ENCODE data around the gene SPOCD1. TPM values are rescaled to one million over a fixed set of nuclear protein-coding genes. Genes with fewer than 3 reads are reported as not detected.

The SPOCD1 gene
- total and polyA plus RNA-seq, 9 donors: 0.13 to 0.75 (median 0.51) TPM

DNA sequence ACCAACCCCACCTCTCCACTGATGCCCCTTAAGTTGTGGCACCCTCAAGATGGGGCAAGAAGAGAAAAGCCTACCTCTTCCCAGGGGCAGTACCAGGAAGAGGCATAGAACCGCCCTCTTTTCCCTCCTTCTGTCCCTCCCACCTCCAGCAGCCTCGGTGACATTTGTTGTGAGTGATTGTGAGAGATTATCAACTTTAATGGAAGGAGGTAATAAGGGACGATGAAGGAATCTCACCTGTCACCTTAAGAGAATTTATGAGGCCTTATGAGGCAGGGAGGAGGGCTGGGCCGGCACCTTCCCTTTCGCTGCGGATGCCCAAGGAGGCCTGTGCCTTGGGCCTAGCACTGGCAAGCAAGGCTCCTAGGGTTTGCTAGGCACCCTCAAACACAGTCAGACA, 50.3 kb downstream of the SPOCD1 start:
- 80% methylated on average over 2 of the region's 6 CpGs for WGBS (ENCODE audit: insufficient coverage)

DNA sequence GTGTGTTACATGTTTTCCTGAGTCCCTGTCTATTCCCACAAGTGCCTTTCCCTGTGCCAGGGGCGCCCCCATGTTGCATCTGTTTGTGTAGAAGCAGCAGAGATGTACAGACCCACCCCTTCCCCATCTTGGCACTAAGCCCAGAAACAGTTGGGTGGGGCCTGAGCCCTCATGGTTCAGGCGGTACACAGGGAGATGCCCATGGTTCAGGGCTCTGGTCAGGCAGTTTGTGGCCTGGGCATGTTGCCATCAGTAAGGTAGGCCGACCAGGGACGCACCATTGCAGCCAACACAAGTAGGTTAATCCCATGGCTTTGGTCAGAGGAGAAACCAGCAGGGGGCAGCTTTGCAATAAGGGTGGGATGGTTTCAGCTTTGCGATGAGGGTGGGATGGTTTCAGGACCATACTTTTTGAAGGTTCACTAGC, 50.8 kb downstream of the SPOCD1 start:
- WGBS (ENCODE audit: insufficient coverage): 28% methylated on average over 4 of the region's 5 CpGs
- DNase-seq: no peak
- Histone ChIP-seq H3K4me1 (ENCODE audit: control insufficient read depth, insufficient read depth, low read length) (peaks cover 51% of the 10 kb centered on the region), H3K27me3 (ENCODE audit: control insufficient read depth, insufficient read depth, low read length) (peaks cover 52% of the 10 kb centered on the region), H3K27ac (ENCODE audit: low read length) (no peak overlapping the region), H3K9me3 (replicated peaks; ENCODE audit: control insufficient read depth, low read depth, low read length) (no peaks in the 10 kb centered on the region), H3K36me3 (ENCODE audit: control insufficient read depth, insufficient read depth, low read length) (no peaks in the 10 kb centered on the region), H3K4me3 (ENCODE audit: low read length) (no peak overlapping the region)

More for the DNA sequence above, 50.3 kb downstream of the SPOCD1 start:
- H3K4me3 ChIP-seq (ENCODE audit: low read length): no peak overlapping the region
- H3K27ac ChIP-seq (ENCODE audit: low read length): no peak overlapping the region
- peaks cover 49% of the 10 kb centered on the region for H3K4me1 ChIP-seq (ENCODE audit: control insufficient read depth, insufficient read depth, low read length)
- no peak for DNase-seq
- no peaks in the 10 kb centered on the region for H3K36me3 ChIP-seq (ENCODE audit: control insufficient read depth, insufficient read depth, low read length)
- no peaks in the 10 kb centered on the region for H3K9me3 ChIP-seq (replicated peaks; ENCODE audit: control insufficient read depth, low read depth, low read length)
- peaks cover 53% of the 10 kb centered on the region for H3K27me3 ChIP-seq (ENCODE audit: control insufficient read depth, insufficient read depth, low read length)

DNA sequence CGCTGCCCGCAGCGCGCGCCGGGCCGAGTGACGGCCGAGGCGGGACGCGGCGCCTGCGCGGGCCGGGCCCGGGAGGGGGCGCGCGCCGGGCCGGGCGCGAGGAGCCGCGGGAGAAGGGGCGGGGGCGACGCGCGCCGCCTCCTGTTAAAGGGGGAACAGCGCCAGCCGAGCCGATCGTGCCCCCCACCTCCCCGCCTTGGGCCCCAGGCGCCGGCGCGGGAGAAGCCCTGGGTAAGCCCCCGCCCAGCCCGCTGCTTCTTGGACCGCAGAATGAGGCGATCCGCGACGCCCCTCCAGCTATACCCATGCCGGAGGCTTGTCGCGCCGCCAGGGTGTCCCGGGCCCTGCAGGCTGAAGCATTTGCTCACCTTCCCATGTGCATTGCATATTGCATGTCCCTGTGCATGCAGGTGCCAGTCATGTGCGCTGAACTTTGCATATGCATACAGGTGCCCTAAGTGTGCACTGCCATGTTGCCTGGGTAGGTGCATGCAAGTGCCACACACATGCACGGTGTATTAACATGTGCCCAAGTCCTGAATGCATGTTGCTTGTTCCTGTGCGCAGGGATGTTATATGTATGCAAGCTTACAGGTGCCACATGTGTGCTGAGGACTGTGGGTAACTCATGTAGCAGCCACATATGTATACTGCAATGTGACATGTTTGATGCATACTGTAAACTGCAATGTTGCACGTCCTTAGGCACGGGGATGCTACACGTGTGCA, 51.3 kb downstream of the SPOCD1 start, which contains the start of gene ADGRB2:
Gene ADGRB2 (minus strand): TSS at position 29 of the 729 bp plus-strand sequence. CDS start 7,119 bp downstream, outside the sequence.
- peaks cover 49% of the 10 kb centered on the region for H3K27me3 ChIP-seq (ENCODE audit: control insufficient read depth, insufficient read depth, low read length)
- 2% methylated on average over 59 of the region's 59 CpGs for WGBS (ENCODE audit: insufficient coverage)

DNA sequence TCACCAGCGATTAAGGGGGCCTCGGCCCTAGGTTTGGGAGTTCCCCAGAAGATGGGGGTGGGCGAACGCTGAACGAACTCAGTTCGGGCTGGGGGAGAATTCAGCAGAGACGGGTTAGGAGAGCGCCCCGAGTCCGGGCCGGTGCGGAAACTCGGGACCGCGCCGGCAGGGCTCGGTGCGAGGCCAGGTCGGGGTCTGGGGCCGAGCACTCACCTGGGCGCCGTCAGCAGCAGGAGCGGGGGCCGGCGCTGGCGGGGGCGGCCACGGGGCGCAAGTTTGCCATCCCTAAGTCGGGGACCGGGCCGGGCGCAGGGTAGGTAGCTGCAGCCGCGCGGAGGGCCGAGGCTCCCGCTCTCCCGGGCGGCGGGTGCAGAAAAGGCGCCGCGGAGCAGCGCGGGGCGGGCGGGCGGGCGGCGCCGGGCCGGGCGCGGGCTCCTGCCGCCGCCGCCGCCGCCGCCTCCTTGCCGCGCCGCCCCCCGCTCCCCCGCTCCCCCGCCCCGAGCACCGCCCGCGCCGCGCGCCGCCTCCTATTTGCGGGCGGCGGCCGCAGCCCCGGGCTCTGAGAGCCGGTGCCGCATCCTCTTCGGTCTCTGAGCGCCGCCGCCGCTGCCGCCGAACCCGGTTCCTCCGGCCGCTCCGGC, 52.0 kb downstream of the SPOCD1 start:
- H3K9me3 ChIP-seq (replicated peaks; ENCODE audit: control insufficient read depth, low read depth, low read length): no peaks in the 10 kb centered on the region
- no peaks in the 10 kb centered on the region for H3K36me3 ChIP-seq (ENCODE audit: control insufficient read depth, insufficient read depth, low read length)
- no peak for DNase-seq
- peaks cover 49% of the 10 kb centered on the region for H3K27me3 ChIP-seq (ENCODE audit: control insufficient read depth, insufficient read depth, low read length)
- no peak overlapping the region for H3K27ac ChIP-seq (ENCODE audit: low read length)
- peaks cover 55% of the 10 kb centered on the region for H3K4me1 ChIP-seq (ENCODE audit: control insufficient read depth, insufficient read depth, low read length)
- WGBS (ENCODE audit: insufficient coverage): under 1% methylated on average over 86 of the region's 93 CpGs
- peak overlapping the region; percentile 45 for H3K4me3 ChIP-seq (ENCODE audit: low read length)

More for the DNA sequence above, 51.3 kb downstream of the SPOCD1 start, which contains the start of gene ADGRB2:
- no peaks in the 10 kb centered on the region for H3K9me3 ChIP-seq (replicated peaks; ENCODE audit: control insufficient read depth, low read depth, low read length)
- H3K36me3 ChIP-seq (ENCODE audit: control insufficient read depth, insufficient read depth, low read length): no peaks in the 10 kb centered on the region
- peaks cover 51% of the 10 kb centered on the region for H3K4me1 ChIP-seq (ENCODE audit: control insufficient read depth, insufficient read depth, low read length)
- peak; percentile 57 for DNase-seq
- H3K27ac ChIP-seq (ENCODE audit: low read length): no peak within 1 kb of the TSS
- H3K4me3 ChIP-seq (ENCODE audit: low read length): peak within 1 kb of the TSS; percentile 45

DNA sequence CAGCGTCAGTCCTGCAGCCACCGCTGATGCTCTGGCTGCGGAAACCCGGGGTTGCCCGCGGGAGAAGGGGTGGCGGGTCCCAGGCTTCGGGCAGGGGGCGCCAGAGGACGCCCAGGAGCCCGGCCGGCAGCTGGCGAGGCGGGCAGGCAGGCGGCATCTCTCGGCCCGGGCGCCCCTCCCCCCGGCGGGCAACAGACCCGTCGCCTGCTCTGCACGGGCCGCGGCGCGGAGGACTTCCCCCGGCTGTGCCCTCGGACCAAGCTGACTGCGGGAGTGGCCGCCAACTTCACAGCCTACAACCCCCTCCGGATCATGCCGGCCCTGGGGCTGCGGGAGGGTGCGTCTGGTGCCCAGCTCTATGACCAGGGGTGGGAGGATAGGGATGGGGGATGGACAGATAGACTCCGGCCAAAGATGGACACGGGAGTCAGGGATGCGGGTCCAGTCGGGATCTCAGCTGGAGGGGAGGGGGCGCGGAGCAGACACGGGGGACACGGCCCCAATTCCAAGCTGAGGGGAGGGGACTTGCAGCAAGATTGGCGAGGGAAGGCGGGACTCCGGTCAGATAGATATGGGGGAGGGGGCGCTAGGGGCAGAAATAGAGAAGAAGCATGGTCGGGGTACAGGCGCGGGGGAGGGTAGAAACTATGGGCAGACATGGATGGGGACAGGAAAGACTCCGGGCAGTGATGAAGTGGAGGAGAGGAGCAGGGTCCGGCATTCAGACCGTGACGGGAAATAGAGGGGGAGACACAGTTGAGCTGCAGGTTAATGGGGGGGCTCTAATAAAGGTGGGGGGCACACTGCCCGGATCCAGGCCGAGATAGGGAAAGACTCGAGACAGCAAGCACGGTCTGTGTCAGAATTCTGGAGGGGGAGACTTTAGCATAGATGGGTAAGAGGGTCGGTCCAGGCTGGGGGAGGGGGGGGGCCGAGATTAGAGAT, 52.8 kb downstream of the SPOCD1 start:
- H3K36me3 ChIP-seq (ENCODE audit: control insufficient read depth, insufficient read depth, low read length): no peaks in the 10 kb centered on the region
- under 1% methylated on average over 45 of the region's 60 CpGs for WGBS (ENCODE audit: insufficient coverage)
- H3K4me1 ChIP-seq (ENCODE audit: control insufficient read depth, insufficient read depth, low read length): peaks cover 55% of the 10 kb centered on the region
- H3K4me3 ChIP-seq (ENCODE audit: low read length): peak overlapping the region; percentile 45
- H3K9me3 ChIP-seq (replicated peaks; ENCODE audit: control insufficient read depth, low read depth, low read length): no peaks in the 10 kb centered on the region
- H3K27me3 ChIP-seq (ENCODE audit: control insufficient read depth, insufficient read depth, low read length): peaks cover 44% of the 10 kb centered on the region
- H3K27ac ChIP-seq (ENCODE audit: low read length): no peak overlapping the region
- DNase-seq: peak; percentile 71

DNA sequence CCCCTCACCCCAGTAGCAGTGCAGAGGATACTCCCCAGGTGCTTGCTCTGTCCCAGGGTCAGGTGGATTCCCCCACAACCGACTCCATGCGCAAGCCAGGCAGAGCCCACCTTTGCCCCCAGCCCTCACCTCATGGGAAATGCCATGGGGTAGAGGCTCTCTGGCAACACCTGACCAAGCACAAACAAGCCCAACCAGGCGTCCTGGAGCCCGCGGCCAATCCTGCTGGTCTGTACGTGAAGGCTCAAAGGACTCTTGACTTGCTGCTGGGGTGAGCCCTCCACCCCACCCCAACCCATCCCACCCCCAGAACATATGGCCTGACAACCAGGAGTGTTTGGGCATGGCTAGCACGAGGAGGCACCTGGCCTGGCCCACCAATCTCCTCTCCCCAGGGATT, 53.5 kb downstream of the SPOCD1 start:
- Histone ChIP-seq H3K27ac (ENCODE audit: low read length) (no peak overlapping the region), H3K9me3 (replicated peaks; ENCODE audit: control insufficient read depth, low read depth, low read length) (no peaks in the 10 kb centered on the region), H3K27me3 (ENCODE audit: control insufficient read depth, insufficient read depth, low read length) (peaks cover 44% of the 10 kb centered on the region), H3K4me3 (ENCODE audit: low read length) (no peak overlapping the region), H3K36me3 (ENCODE audit: control insufficient read depth, insufficient read depth, low read length) (no peaks in the 10 kb centered on the region), H3K4me1 (ENCODE audit: control insufficient read depth, insufficient read depth, low read length) (peaks cover 55% of the 10 kb centered on the region)
- 20% methylated on average over 7 of the region's 7 CpGs for WGBS (ENCODE audit: insufficient coverage)
- DNase-seq: no peak

DNA sequence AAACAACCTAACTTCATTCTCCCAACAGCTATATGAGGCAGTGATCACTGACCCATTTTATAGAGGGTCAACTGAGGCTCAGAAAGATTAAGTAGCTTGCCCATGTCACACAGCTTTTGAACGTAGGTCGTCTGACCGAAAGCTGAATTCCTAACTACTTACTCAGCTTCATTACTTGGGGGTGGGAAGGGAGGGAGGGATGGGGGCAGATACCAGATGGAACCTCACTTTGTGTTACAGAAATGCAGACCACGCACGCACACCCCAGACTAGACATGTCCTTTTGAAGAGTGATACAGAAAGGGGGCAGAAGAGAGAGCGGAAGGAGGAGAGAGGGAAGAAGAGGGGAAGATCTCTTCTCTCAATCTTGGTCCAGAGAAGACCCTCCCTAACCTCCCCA, 53.9 kb downstream of the SPOCD1 start:
- no peaks in the 10 kb centered on the region for H3K36me3 ChIP-seq (ENCODE audit: control insufficient read depth, insufficient read depth, low read length)
- H3K9me3 ChIP-seq (replicated peaks; ENCODE audit: control insufficient read depth, low read depth, low read length): no peaks in the 10 kb centered on the region
- WGBS (ENCODE audit: insufficient coverage): no CpG with 5 or more reads among the region's 6 CpGs
- H3K4me3 ChIP-seq (ENCODE audit: low read length): no peak overlapping the region
- DNase-seq: no peak
- peaks cover 43% of the 10 kb centered on the region for H3K27me3 ChIP-seq (ENCODE audit: control insufficient read depth, insufficient read depth, low read length)
- H3K4me1 ChIP-seq (ENCODE audit: control insufficient read depth, insufficient read depth, low read length): peaks cover 57% of the 10 kb centered on the region
- no peak overlapping the region for H3K27ac ChIP-seq (ENCODE audit: low read length)

DNA sequence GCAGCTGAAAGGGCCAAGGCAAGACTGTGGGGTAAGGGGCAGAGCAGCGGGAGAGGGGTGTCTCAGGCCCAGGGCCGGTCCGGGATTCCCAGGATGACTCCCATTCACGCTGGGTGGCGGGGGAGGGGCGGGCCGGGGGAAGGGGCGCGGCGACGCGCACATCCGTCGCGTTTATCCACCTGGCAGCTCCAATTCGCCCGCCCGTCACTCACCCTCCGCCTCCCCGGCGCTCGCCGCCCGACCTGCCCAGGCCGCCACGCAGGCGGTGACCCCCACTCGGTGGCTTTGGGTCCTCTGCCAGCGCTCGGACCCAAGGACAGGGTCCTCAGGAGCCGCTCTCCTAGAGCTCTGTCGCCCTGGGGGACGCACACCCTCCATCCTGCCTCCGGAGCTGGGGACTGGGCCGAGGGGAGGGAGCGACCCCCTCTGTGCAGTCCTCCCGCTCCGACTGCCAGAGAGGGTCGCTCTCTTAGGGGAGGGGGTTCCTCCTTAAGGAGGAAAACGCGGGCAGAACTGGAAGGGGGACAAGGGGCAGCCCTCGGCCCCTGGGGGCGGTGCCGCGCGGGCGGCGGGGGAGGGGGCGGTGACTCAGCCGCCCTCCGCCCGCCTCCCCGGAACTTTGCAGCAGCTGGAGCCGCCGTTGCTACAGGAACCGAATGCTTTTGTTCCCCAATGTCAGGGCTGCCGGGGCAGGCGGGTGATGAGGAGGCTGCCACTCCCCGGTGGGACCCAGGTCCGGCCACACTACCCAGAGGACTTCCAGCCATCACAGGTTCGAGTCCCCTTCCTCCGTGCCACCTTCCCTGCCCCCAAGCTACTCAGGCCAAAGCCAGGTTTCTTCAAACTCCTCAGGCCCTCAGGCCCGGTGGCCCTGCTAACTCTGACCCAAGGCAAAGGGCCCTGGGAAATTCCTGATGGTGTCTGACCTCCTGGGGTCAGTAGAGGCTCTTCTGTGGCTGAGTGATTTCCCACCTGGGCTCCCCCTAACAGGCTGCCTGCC, 55.1 kb downstream of the SPOCD1 start:
- 3% methylated on average over 40 of the region's 63 CpGs for WGBS (ENCODE audit: insufficient coverage)
- peak overlapping the region; percentile 79 for H3K27ac ChIP-seq (ENCODE audit: low read length)
- H3K36me3 ChIP-seq (ENCODE audit: control insufficient read depth, insufficient read depth, low read length): no peaks in the 10 kb centered on the region
- H3K4me3 ChIP-seq (ENCODE audit: low read length): peak overlapping the region; percentile 64
- peak; percentile 88 for DNase-seq
- H3K9me3 ChIP-seq (replicated peaks; ENCODE audit: control insufficient read depth, low read depth, low read length): no peaks in the 10 kb centered on the region
- H3K4me1 ChIP-seq (ENCODE audit: control insufficient read depth, insufficient read depth, low read length): peaks cover 69% of the 10 kb centered on the region
- peaks cover 35% of the 10 kb centered on the region for H3K27me3 ChIP-seq (ENCODE audit: control insufficient read depth, insufficient read depth, low read length)

Data from muscle of leg (tissue), 11 donors.